Skin epidermis (tissue), 12 donors: Measurements from ENCODE around the gene PDE4B.
A peak's percentile ranks its signal among the peaks of the same experiment; 100 is the strongest.

Experiments used
- H3K27ac ChIP-seq, 21 experiments: fragments of 200-600 bp; sonication (generic) in 11 of 21; one replicate each; pipeline ENCODE4 v1.5.0; 2020; ENCODE audit warnings: mild to moderate bottlenecking in 3 of 21, inconsistent platforms in 2 of 21, moderate library complexity in 2 of 21
- H3K4me3 ChIP-seq, 7 experiments: fragments of 200-600 bp; sonication (generic) in 2 of 7; one replicate each; pipeline ENCODE4 v1.5.0; 2020; ENCODE audit warnings: inconsistent platforms in 2 of 7, mild to moderate bottlenecking in 2 of 7, moderate library complexity in 1 of 7

The PDE4B gene

GRCh38 chr1:66210635-66211244, 418.0 kb downstream of the PDE4B start:
- Histone ChIP-seq H3K27ac (no peak overlapping the region), H3K4me3 (no peak overlapping the region)

GRCh38 chr1:66211521-66211920, 418.8 kb downstream of the PDE4B start:
- Histone ChIP-seq H3K27ac (no peak overlapping the region), H3K4me3 (no peak overlapping the region)

- Histone ChIP-seq H3K4me3 (no peak overlapping the region), H3K27ac (no peak overlapping the region)
These were observed 420.8 kb downstream of the PDE4B start for GRCh38 chr1:66213491-66213890.

- Histone ChIP-seq H3K4me3 (no peak overlapping the region), H3K27ac (no peak overlapping the region)
These were observed 422.2 kb downstream of the PDE4B start for GRCh38 chr1:66214901-66215300.

- no peak overlapping the region for H3K27ac ChIP-seq
- H3K4me3 ChIP-seq: no peak overlapping the region
These were observed 424.3 kb downstream of the PDE4B start for GRCh38 chr1:66217021-66217420.

- Histone ChIP-seq H3K27ac (no peak overlapping the region), H3K4me3 (no peak overlapping the region)
These were observed 424.9 kb downstream of the PDE4B start for GRCh38 chr1:66217561-66217960.

- Histone ChIP-seq H3K27ac (no peak overlapping the region), H3K4me3 (no peak overlapping the region)
These were observed 427.8 kb downstream of the PDE4B start for GRCh38 chr1:66220477-66220876.

- Histone ChIP-seq H3K27ac (no peak overlapping the region), H3K4me3 (no peak overlapping the region)
These were observed 431.0 kb downstream of the PDE4B start for GRCh38 chr1:66223681-66224080.

GRCh38 chr1:66226985-66227384, 434.3 kb downstream of the PDE4B start:
- Histone ChIP-seq H3K4me3 (no peak overlapping the region), H3K27ac (no peak overlapping the region)

- Histone ChIP-seq H3K4me3 (no peak overlapping the region), H3K27ac (no peak overlapping the region)
These were observed 435.3 kb downstream of the PDE4B start for GRCh38 chr1:66227966-66228365.

GRCh38 chr1:66231217-66231616, 438.5 kb downstream of the PDE4B start:
- Histone ChIP-seq H3K27ac (peak overlapping the region in 1 of 21 experiments; percentile 56), H3K4me3 (no peak overlapping the region)

- Histone ChIP-seq H3K27ac (peak overlapping the region in 1 of 21 experiments; percentile 56), H3K4me3 (no peak overlapping the region)
These were observed 439.2 kb downstream of the PDE4B start for GRCh38 chr1:66231681-66232463.

GRCh38 chr1:66237042-66237441, 444.3 kb downstream of the PDE4B start:
- H3K27ac ChIP-seq: no peak overlapping the region
- H3K4me3 ChIP-seq: no peak overlapping the region

- Histone ChIP-seq H3K27ac (no peak overlapping the region), H3K4me3 (no peak overlapping the region)
These were observed 445.2 kb downstream of the PDE4B start for GRCh38 chr1:66237722-66238479.

GRCh38 chr1:66239834-66240233, 447.1 kb downstream of the PDE4B start:
- no peak overlapping the region for H3K27ac ChIP-seq

GRCh38 chr1:66240491-66241484, 448.1 kb downstream of the PDE4B start:
- H3K4me3 ChIP-seq: no peak overlapping the region
- no peak overlapping the region for H3K27ac ChIP-seq

More at GRCh38 chr1:66239834-66240233, 447.1 kb downstream of the PDE4B start:
- no peak overlapping the region for H3K4me3 ChIP-seq

GRCh38 chr1:66242646-66243547, 450.2 kb downstream of the PDE4B start:
- peak overlapping the region in 3 of 21 experiments; percentile 16 to 38 (median 25) for H3K27ac ChIP-seq
- H3K4me3 ChIP-seq: no peak overlapping the region

GRCh38 chr1:66243548-66244130, 450.9 kb downstream of the PDE4B start:
- Histone ChIP-seq H3K27ac (peak overlapping the region in 4 of 21 experiments; percentile 12 to 38 (median 20)), H3K4me3 (no peak overlapping the region)
